CD4-positive, alpha-beta T cell treated with Interleukin-4 for 1 hour (primary cell): Measurements from ENCODE around the gene ARMC10.
"Not testable (repeated sequence)": the region's sequence is repeated elsewhere in the genome, so short reads cannot be mapped to it uniquely, and the experiment has no call there.

Experiments used
- DNase-seq, 2 donors: peaks; one replicate each; pipeline ENCODE4 v3.0.0-alpha.2; 2020 to 2022

Gene ARMC10

DNA sequence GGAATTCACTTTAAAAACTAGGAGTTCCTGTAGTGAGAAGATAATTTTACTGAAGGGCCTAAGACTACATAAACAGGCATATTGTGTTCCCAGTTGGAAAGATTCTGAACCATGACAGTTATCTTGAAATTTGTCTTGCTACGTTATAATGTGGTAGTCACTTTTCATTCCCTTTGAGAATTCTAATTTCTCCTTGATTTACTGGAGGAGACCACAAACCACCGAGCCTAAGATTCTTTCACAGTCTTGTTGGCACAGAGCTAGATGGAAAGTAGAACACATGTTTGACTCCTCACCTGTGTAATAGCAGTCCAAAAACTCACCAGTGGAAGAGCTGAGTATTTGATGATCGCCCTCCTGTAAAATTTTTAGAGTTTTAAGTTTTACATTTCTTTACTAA is 4.9 kb downstream of the ARMC10 start:
- no peak for DNase-seq

DNA sequence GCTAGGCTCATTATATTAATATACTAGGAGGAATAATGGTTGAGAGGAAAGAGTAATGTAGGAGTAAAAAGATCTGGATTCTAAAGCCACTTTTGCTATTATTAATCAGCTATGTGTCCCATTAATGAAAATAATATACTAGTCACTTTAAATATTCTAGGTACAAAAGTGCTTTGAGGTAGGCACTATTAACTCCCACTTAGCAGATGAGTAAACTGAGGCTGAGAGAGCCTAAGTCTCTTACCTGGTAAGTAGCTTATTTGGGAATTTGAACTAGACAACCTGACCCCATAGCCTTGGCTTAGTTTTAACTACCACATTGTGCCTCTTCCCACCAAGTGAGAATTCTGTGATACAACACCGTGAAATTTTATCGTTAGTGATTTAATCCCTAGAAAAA is 6.0 kb downstream of the ARMC10 start:
- no peak for DNase-seq

DNA sequence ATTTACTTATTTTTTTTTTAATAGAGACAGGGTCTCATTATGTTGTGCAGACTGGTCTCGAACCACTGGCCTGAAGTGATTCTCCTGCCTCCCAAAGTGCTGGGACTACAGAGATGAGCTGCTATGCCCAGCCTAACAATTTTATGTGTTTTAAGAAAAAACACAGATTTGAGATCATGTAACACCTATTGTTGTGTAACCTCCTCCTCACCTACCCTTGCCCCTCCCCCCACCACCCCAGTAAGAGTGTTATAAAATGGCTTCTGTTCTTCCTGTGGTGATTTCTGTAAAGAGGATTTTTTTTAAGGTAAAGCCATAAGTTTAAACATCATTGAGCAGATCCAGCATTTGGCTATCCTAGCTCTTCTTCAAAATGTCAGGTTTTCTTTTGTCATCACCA is 7.6 kb downstream of the ARMC10 start:
- no peak for DNase-seq

DNA sequence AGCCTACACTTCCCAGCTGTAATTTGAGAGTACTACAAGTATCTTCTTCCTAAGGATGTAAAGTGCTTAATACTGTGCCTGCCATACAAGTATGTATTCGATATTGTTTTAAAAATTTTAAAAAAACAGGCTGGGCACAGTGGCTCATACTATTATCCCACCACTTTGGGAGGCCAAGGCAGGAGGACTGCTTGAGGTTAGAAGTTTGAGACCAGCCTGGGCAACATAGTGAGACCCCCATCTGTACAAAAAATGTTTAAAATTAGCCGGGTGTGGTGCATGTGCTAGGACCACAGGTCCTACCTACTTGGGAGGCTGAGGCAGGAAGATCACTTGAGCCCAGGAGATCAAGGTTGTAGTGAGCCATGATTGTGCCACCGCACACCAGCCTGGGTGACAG is 8.3 kb downstream of the ARMC10 start:
- no peak for DNase-seq

DNA sequence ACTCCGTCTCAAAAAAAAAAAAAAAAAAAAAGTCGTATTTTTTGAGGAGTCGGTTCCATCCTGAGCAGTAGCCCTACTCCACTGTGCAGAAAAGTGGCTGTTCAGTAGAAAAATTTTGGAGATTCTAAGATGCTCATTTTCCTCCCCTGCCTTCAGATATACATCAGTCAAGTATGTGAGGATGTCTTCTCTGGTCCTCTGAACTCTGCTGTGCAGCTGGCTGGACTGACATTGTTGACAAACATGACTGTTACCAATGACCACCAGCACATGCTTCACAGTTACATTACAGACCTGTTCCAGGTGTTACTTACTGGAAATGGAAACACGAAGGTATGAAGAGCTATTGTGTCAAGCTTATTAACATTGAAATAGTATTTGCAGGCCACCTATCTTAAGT is 17.4 kb downstream of the ARMC10 start:
- not testable (repeated sequence) for DNase-seq

DNA sequence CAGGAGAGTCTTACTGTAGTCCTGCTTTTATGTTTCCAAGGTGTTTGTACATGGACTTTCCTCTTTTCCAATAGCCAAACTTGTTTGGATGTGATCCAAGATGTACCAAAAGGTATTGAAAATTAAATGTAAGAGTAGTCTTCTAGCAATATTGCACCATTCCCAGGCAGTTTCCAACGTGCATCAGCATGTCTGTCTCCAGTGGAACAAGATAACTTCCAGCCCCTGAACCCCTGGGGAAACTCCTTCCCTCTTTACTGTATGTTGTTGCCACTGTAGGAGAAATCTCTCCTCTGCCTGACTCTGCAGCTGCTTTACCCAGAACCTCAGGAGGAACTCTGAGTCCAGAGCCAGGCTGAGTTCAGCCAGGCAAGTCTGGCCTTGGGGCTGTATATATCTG is 18.5 kb downstream of the ARMC10 start:
- DNase-seq, result no peak

DNA sequence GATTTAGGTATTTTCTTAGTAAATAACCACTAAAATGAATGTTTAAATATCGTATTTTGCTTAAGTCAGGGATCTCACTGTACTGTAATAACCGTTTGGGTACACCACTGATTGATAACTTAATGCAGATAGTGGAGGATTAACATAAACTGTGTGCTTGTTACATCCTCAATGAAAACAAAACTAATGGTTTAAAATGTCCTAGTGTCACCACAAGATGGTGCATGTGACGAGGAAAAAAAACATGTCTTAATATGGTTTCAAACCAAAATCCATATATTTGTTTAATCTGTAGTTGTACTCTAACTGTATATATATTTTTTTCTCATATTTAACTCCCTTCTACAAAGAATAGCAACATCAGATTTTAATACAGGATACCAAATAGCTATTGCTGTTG is 19.2 kb downstream of the ARMC10 start:
- DNase-seq, result no peak

DNA sequence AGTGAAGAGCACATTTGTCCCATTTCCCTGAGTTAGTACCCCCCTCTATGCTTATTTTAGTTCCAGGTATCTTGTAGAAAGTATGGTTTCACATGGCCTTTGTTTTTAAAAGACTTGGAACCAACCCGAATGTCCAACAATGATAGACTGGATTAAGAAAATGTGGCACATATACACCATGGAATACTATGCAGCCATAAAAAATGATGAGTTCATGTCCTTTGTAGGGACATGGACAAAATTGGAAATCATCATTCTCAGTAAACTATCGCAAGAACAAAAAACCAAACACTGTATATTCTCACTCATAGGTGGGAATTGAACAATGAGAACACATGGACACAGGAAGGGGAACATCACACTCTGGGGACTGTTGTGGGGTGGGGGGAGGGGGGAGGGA is 20.6 kb downstream of the ARMC10 start:
- not testable (repeated sequence) for DNase-seq

DNA sequence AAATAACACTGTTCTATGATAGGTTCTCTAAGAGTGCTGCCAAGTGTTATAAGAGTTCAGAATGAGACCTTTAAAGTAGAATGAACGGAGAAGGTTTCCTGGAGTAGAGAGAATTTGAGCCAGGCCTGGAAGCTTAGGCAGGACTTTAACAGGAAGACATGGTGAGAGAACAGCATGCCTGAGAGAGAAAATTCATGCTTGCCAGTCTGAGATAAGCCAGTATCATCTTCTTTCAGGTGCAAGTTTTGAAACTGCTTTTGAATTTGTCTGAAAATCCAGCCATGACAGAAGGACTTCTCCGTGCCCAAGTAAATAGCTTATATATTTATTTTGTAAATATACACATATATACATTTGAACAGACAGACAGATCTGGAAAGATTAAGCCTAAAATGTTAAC is 22.1 kb downstream of the ARMC10 start:
- DNase-seq, result no peak

DNA sequence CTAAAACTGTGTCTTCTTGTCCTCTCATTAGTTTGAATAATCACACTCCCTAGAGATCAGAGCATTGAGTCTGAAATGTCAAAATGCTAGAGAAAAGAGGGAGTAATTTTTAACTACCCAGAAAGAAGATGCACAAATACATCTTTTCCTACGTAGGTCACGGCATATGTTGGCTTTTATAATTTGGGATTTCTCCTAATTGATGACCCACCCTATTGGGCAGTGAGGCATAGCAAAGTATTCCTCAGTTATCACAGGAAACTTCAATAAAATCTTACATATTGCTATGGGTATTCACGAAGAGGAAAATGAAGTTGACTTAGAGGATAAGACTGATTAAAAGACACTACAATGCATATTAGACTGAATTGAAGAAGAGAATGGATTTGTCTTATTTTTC is 25.4 kb downstream of the ARMC10 start:
- DNase-seq, result no peak

DNA sequence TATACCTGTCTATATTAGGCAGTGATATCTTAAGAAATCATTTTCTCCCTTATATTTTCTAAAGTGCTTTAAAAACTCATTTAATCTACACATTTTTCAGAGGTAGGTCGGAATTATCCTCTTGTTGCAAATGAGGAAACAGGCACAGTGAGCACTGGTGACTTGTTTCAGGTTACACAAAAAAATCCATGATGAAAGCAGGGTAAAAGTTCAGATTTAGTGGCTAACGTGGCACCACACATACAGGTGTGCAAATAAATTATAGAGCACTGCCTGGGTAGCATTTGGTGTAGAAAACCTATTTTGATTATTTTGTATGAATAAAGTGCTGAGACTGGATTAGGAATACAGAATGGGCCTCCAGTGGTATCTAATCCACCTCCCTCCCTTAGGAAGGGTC is 26.6 kb downstream of the ARMC10 start:
- no peak for DNase-seq

DNA sequence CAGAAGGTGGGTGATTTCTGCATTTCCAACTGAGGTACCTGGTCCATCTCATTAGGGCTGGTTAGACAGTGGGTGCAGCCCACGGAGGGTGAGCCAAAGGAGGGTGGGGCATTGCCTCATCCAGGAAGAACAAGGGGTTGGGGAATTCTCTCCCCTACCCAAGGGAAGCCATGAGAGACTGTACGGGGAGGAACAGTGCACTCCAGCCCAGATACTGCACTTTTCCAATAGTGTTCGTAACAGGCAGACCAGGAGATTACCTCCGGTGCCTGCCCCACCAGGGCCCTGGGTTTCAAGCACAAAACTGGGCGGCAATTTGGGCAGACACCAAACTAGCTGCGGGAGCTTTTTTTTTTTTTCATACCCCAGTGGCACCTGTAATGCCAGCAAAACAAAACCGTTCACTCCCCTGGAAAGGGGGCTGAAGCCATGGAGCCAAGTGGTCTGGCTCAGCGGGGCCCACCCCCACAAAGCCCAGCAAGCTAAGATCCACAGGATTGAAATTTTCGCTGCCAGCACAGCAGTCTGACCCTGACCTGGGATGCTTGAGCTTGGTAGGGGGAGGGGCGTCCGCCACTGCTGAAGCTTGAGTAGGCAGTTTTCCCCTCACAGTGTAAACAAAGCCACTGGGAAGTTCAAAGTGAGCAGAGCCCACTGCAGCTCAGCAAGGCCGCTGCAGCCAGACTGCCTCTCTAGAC is 31.2 kb downstream of the ARMC10 start:
- no peak for DNase-seq

DNA sequence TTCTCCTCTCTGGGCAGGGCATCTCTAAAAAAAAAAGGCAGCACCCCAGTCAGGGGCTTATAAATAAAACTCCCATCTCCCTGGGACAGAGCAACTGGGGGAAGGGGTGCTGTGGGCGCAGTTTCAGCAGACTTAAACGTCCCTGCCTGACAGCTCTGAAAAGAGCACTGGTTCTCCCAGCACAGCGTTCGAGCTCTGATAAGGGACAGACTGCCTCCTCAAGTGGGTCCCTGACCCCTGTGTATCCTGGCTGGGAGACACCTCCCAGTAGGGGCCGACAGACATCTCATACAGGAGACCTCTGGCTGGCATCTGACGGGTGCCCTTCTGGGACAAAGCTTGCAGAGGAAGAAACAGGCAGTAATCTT is 31.7 kb downstream of the ARMC10 start:
- not testable (repeated sequence) for DNase-seq

DNA sequence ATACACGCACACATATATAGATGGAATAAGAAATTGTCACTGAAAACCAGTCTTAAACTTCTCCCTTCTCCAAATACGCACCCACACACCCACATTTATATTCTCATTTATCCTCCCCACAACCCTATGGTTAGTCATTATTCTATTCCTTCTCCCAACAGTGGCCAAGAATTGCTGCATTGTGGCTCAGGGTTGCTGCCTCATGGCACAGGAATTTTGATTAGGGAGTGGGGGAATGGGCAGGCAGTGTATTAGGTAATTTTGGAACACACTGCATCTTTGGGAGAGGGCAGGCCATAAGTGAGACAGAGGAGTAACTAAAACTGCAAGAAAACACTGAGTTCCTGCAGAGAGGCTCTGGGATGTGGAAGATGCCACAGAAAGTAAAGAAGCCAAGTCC is 38.2 kb downstream of the ARMC10 start:
- no peak for DNase-seq

DNA sequence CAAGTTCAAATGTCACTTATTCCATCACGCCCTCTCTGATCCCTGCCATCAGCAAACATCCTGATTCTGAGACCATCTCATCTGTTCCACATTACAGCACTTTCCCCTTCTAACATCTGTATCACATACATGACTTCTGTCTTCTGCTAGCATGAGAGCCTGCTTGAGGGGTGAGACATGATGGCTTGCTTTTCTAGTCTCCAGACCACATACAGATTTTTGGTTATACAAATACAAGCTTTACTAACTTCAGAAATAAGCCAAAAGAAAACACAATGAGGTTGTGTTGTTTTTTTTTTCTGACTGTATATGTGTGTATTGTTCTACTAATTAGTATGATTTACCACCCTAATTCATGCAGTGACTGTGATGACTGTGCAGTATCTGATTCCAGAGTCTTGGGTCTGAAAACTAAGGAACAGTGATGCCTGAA is 39.7 kb downstream of the ARMC10 start:
- DNase-seq, result no peak

DNA sequence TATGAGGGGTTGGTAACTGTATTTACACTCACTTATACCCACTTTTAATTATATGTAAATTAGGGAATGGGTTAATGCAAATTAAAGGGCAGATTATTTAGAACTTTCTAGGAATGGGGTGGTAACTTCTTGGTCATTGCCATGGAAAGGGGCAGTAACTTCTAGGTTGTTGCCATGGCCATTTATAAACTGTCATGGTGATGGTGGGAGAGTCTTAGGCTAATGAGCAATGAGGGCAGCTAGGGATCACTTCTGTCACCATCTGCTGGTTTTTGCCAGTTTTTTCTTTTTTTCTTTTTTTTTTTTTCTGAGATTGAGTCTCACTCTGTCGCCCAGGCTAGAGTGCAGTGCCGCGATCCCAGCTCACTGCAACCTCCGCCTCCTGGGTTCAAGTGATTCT is 40.8 kb downstream of the ARMC10 start:
- no peak for DNase-seq

DNA sequence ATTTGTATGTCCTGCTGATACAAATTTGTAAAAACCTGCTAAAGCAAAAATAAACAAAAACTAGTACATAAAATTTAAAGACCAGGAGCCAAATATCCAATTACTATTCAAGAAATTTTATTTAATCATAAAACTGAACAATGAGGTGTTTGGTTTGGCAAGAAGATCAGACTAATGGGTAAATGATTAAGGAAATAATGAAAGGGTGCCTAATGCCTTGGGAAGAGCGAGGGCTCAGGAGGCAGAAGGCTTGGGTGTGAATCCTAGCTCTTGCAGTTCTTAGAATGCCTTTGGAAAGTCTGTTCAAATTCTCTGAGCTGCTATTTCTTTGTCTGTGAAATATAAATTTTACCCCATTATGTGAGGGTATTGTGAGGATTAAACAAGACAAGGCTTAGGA is 41.6 kb downstream of the ARMC10 start:
- DNase-seq, result no peak

DNA sequence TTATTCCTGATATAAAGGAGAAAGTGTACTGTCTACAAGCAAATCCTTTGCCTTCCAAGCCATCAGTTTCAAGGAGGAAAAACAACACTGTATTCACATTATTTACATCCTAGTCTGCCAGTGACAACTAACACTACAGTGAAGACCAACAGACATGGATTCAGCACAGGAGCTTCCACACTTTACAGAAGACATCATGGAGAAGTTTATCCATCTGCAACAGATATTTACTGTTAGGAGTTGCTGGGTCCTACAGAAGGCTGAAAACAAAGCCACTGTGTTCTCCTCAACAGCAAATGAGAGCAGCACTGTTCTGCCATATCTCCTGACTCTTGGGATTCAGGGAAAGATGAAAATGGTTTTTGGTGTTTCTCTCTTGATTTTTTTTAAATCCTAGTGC is 42.1 kb downstream of the ARMC10 start:
- no peak for DNase-seq

DNA sequence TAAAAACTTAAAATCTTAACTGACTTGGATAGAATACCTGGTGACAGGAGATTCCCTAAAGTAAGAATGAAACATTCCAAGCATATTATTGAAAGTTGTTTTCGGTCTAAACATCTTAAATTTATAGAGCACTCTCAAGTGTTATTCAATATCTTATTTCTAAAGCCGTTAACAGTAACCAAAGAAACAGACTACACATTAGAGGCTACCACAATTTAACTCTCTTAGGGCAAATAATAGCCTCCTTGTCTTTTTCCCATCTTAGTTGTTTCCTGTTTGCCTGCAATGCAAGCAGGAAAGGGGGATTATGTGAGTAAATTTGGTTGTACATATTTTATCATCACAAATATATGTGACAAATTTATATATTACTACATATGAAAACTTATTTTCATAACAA is 42.5 kb downstream of the ARMC10 start:
- DNase-seq, result no peak

DNA sequence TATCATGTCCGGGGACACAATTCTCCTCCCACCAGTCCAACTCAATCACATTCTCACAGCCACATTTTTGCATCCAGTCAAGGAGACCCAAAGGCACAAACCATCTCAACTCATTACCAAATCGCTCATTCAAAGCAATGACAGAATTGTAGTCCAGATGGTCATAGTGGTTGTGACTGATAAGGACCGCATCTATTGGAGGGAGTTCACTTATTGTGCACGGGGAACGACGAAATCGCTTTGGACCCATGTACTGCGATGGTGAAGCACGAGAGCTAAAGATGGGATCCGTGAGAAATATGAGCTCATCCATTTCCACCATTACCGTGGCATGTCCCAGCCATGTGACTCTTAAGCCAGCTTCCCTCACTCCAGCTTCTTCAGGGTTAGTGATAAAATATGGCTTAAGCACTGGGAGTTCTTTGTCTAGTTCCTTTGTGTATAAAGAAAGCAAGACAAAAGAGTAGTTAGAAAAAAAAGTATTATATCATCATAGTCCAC is 44.9 kb downstream of the ARMC10 start:
- no peak for DNase-seq

DNA sequence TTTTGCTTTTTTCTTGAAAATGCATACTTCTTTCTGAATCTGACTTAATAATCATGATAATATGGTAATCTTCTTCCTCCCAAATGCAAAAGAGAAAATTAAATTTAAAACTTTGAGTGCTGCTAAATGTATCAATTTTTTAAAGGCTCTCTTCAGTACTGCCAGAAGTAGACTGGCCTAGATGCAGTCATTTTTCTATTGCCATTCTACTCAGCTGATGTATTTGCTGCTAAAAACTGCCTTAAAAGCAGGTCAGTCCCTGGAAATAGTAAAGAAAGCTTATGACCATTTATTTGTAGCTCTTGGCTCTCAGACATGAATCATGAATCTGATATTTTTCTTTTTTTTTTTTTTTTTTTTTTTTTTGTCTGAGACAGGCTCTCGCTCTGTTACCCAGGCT is 45.4 kb downstream of the ARMC10 start:
- no peak for DNase-seq

DNA sequence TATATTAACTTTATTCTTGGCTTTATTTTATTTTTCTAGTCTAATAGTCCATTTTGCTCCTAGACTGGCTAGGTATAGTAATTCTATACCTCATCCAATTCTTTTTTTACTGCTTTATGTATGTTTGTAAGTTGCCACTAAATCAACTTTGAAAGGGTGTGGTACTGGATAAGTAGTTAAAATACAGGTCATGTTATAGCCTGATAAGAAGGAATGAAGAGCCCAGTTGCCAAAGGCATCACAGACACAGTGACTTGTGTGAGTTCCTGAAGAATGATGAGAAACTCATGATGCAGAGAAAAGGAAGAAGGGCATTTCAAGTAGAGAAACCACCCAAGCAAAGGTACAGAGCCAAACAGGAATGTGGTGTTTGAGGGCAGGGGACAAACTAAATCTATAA is 46.7 kb downstream of the ARMC10 start:
- DNase-seq, result no peak

DNA sequence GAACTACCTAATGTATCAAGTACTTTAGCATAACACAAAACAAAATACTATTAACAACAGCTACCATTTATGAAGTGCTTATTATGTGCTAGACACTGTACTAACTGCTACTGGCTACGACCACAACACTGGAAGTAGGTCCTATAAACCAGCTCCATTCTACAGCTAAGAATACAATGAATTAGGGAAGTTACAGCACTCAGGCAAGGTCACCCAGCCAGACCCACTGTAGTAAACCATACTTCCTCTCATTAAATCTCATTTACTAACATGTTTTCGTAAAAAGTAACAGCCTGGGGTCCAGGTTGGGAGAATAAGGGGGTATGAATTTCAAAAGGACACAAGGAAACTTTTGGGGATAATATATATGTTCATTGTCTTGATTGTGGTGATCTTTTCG is 48.6 kb downstream of the ARMC10 start:
- no peak for DNase-seq

DNA sequence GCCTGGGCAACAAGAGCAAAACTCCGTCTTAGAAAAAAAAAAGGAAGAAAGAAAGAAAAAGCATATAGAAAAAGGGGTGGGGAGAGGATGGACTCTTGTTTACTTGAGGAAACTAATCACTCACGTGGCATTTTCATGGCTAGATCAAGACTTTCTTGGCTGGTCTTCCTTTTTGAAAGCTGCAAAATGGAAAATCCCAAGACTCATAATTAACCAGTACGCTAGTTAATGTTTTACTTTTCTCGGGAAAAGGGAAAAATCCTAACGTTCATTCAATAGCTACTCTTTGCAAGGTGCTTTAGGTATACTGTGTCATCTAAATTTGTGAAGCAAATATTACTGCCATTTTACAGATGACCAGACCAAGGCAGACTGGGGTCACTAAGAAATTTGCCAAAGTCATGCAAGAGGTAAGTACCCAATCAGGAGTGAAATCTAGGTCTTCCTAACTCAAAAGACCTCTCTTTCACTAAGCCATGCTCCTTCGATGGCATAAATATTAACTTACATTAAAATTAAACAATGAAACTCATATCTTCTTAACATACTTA is 49.6 kb downstream of the ARMC10 start:
- DNase-seq, result no peak

DNA sequence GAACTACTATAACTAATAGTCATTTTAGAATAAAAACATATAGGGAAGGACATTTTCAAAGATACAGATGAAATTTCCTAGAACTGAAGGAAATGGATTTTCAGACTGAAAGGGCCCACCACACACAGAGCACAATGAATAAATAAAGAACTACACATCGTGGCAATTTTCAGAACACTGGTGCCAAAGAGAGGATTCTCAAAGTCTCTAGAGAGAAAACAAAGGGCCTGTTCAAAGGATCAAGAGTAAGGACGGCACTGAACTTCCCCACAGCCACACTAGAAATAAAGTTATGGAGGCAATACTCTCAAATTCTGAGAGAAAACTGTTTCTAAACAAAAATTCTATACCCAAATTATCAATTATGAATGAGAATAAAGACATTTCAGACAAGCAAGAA is 52.1 kb downstream of the ARMC10 start:
- DNase-seq, result no peak
